GM12892 (cell line): ENCODE measurements around the gene ANK3.

Source experiments
- POLR2A ChIP-seq: IDR thresholded peaks from 2 replicates; pipeline ENCODE4 v1.6.1; 2011; ENCODE audit warnings: low read depth, low read length, control low read depth
- POLR2AphosphoS5 ChIP-seq: IDR thresholded peaks from 2 replicates; pipeline ENCODE4 v1.6.1; 2011; ENCODE audit warnings: low read depth, low read length, control low read depth

- TF ChIP-seq POLR2AphosphoS5 = no peak
- TF ChIP-seq POLR2A = no peak
These were observed 248.7 kb downstream of the ANK3 start for GRCh38 chr10:60140651-60141632.
